ENCODE results near the gene CIAPIN1. TPM values are rescaled to one million over a fixed set of nuclear protein-coding genes. Genes with fewer than 3 reads are reported as not detected.

CIAPIN1 gene
- total RNA-seq, 1 donor from 2014 or later: 60.1 TPM

- DNase-seq (ENCODE audit: low spot score): no peak
- intact Hi-C loops (cut with DNase I): no loop called here
Measured at GRCh38 chr16:57391300-57391699, 55.9 kb downstream of the CIAPIN1 start.

- no peak for DNase-seq (ENCODE audit: low spot score)
- intact Hi-C loops (cut with DNase I): no loop called here
Measured at GRCh38 chr16:57390636-57391295, 56.4 kb downstream of the CIAPIN1 start.

GRCh38 chr16:57389087-57389468 lies 58.1 kb downstream of the CIAPIN1 start:
- no peak for DNase-seq (ENCODE audit: low spot score)
- intact Hi-C loops (cut with DNase I): no loop called here

- DNase-seq (ENCODE audit: low spot score): no peak
- intact Hi-C loops (cut with DNase I): no loop called here
Measured at GRCh38 chr16:57388359-57389086, 58.7 kb downstream of the CIAPIN1 start.

GRCh38 chr16:57387598-57388354 lies 59.4 kb downstream of the CIAPIN1 start:
- DNase-seq (ENCODE audit: low spot score): no peak
- intact Hi-C loops (cut with DNase I): no loop called here

- DNase-seq (ENCODE audit: low spot score): no peak
- intact Hi-C loops (cut with DNase I): no loop called here
Measured at GRCh38 chr16:57386381-57386951, 60.7 kb downstream of the CIAPIN1 start.

- intact Hi-C loops (cut with DNase I): no loop called here
- DNase-seq (ENCODE audit: low spot score): no peak
Measured at GRCh38 chr16:57385083-57385482, 62.1 kb downstream of the CIAPIN1 start.

- DNase-seq (ENCODE audit: low spot score): no peak
- intact Hi-C loops (cut with DNase I): no loop called here
Measured at GRCh38 chr16:57384248-57385070, 62.7 kb downstream of the CIAPIN1 start.

GRCh38 chr16:57383276-57384247 lies 63.6 kb downstream of the CIAPIN1 start:
- DNase-seq (ENCODE audit: low spot score): no peak
- intact Hi-C loops (cut with DNase I): no loop called here

GRCh38 chr16:57382535-57383275 lies 64.5 kb downstream of the CIAPIN1 start:
- intact Hi-C loops (cut with DNase I): no loop called here
- DNase-seq (ENCODE audit: low spot score): no peak

GRCh38 chr16:57381791-57382534 lies 65.2 kb downstream of the CIAPIN1 start:
- intact Hi-C loops (cut with DNase I): no loop called here
- DNase-seq (ENCODE audit: low spot score): no peak

GRCh38 chr16:57380671-57381462 lies 66.3 kb downstream of the CIAPIN1 start:
- DNase-seq (ENCODE audit: low spot score): no peak
- intact Hi-C loops (cut with DNase I): no loop called here

- intact Hi-C loops (cut with DNase I): loop anchor here (5.0 kb wide), 1 partner anchor 33 kb away; no protein-coding TSS in a partner anchor
- no peak for DNase-seq (ENCODE audit: low spot score)
Measured at GRCh38 chr16:57379579-57379978, 67.6 kb downstream of the CIAPIN1 start.
